Posterior vena cava (tissue), 2 donors: Measurements from ENCODE around the gene CYP2A13. TPM values are rescaled to one million over a fixed set of nuclear protein-coding genes. Genes with fewer than 3 reads are reported as not detected.
"Not testable (repeated sequence)": the region's sequence is repeated elsewhere in the genome, so short reads cannot be mapped to it uniquely, and the experiment has no call there.

Experiments
- DNase-seq: peaks from one replicate; pipeline ENCODE4 v3.0.0-alpha.2; 2020; ENCODE audit warnings: low spot score
- intact Hi-C, 2 donors: fragments of 100-400 bp; cut with DNase I; formaldehyde crosslinking; loops; one replicate each; pipeline versions ENCODE4 v1.14.1 to v1.14.2; 2022 to 2023
- total RNA-seq, 2 donors: library from RNA; stranded (reverse); fragmentation: NEBNext Ultra II Directional; extraction: Animal tissue kit (Norgen Biotek cat#: 25700); gene quantifications; one replicate each; pipeline ENCODE4 v1.2.1, GENCODE V29; 2021
- donor health status: DM: yes; HTN: yes; CAD: no.
- donor health status: DM: yes; HTN: yes; CAD: no.

The CYP2A13 gene
- total RNA-seq, 2 donors from 2014 or later: not detected

DNA sequence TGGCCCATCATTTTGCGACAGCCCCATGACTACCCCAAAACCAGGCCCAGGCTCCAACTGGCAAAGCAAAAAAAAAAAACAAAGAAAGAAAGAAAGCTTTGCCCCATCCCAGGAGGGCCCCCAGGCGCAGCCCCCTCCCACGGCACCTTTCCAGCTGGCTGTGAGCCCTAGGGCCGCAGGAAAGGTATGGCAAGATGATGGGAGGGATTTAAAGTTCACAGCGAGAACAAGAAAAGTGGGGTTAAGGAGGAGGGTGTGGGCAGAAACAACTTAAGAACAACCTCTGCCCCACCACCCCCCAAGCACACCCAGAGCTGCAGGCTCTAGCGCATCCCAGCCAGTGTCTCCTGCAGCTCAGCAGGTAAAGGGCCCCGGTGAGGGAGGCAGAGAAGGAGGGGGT lies 25.9 kb downstream of the CYP2A13 start, which contains the start of gene CYP2F1:
TSS of gene CYP2F1 (plus strand) at position 301 of the 400 bp plus-strand sequence. CDS start 1,757 bp downstream, outside the sequence.
- peak; percentile 42 for DNase-seq
- intact Hi-C loops: no loop called here

DNA sequence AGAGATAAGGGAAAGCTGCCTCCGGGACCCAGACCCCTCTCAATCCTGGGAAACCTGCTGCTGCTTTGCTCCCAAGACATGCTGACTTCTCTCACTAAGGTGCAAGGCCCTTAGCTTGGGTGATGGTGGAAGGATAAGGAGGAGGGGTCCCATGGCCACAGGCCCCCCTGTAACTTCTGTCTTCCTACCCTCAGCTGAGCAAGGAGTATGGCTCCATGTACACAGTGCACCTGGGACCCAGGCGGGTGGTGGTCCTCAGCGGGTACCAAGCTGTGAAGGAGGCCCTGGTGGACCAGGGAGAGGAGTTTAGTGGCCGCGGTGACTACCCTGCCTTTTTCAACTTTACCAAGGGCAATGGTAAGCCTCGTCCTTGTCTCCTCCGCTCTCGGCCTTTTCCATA lies 28.0 kb downstream of the CYP2A13 start:
- peak; percentile 23 for DNase-seq
- intact Hi-C loops: no loop called here

DNA sequence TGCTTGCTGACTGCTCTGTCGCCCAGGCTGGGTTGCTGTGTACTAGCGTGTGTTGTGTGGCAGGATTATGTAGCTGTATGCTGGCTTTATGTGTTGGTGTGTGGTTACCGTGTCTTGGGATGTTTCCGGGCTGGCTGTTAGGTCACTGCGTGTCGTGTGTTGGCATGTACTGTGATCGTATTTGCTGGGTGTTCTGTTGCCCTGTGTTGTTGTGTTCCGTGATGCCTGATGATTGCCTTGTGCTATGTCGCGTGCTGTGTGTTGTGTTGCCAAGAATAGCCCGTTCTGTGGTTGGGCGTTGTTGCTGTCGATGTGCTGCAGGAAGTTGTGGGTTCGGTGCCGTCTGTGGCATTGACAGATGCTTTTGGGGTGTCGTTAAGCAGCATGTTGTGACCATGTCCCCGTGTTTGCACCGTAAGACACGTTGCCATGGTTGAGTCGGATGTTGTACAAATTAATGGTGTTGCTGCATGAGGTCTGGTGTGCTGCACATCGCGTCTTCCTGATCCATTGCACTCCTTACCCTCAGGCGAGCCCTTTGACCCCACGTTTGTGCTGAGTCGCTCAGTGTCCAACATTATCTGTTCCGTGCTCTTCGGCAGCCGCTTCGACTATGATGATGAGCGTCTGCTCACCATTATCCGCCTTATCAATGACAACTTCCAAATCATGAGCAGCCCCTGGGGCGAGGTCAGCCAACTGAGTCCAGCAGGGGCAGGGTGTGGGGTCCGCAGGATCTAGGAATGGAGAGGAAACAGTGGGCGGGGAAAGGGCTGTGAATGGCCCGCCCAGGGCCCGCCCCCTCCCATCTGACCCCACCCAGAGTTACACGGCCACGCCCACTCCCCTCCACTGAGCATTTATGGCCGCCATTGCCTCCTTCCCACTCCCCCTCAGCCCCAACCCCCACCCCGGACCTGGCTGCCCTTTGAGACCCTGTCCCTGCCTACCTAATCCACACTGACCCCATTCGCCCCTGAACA lies 33.0 kb downstream of the CYP2A13 start:
- intact Hi-C loops: not testable (repeated sequence)
- peak; percentile 71 for DNase-seq

DNA sequence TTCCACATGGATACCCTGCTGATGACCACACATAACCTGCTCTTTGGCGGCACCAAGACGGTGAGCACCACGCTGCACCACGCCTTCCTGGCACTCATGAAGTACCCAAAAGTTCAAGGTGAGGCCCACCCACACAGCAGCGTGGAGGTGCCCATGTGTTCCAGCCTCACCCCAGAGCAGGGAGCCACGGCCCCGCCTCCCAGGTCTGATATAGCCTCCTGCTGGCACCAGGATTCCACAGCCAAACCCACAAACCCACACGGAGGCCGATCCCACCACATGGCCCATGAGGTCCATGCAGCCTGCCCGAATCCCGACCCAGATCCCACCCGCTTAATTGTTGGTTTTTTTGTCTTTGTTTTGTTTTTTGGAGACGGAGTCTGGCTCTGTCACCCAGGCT lies 34.6 kb downstream of the CYP2A13 start:
- intact Hi-C loops: not testable (repeated sequence)
- DNase-seq: peak; percentile 67

DNA sequence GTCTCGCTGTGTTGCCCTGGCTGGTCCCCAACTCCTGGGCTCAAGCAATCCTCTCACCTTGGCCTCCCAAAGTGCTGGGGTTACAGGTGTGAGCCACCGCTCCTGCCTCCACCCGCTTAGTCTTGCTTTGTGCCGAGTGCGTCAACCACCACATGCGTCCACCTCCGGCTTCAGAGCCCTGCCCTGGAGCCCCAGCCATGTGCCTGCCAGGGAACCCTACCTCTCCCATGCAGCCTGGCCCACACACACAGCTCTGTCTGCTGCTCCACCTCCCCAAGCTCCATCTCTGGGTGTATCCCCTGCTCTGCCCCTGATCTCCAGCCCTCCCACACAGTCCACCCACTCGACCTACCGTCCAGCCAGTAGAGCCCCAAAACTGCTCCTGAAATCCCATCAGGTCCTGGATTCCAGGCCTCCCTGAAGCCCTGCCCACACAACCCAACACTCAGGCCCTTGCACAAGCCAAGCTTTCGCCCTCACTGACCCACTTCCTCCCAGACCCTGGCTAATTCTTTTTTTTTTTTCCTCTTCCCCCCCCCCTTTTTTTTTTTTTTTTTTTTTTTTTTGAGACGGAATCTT lies 35.6 kb downstream of the CYP2A13 start:
- DNase-seq: peak; percentile 65
- intact Hi-C loops: no loop called here

DNA sequence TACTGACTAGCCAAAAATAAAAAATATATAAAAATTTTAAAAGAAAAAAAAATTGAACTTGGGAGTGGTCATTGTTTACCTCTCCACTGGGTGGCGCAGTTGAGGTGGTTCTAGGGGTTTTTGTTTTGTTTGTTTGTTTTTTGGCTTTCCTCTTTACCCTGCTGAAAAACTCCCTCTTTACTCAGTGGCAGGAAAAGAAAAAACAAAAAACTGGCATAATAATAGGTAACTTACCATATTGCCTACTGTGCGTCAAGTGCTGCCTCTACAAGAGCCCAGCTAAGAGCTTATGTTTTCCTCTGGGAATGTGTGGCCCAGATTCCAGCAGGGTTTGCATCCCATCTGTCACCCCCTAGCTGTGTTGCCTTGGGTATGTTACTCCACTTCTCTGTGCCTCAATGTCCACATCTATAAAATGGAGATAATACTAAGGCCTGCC lies 38.5 kb downstream of the CYP2A13 start:
- intact Hi-C loops: not testable (repeated sequence)
- peak; percentile 24 for DNase-seq

DNA sequence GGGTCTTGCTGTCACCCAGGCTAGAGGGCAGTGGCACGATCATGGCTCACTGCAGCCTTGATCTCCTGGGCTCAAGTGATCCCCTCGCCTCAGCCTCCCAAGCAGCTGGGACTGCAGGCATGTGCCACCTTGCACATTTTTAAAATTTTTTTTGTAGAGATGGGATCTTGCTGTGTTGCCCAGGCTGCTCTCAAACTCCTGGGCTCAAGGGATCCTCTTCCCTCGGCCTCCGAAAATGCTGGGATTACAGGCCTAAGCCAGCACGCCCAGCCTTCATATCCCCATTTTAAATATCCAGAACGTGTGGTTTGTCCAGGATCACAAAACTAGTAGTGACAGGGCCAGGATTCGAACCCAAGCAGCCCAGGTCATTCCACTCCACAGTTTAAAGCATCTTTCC lies 39.1 kb downstream of the CYP2A13 start:
- intact Hi-C loops: not testable (repeated sequence)
- DNase-seq: peak; percentile 15

DNA sequence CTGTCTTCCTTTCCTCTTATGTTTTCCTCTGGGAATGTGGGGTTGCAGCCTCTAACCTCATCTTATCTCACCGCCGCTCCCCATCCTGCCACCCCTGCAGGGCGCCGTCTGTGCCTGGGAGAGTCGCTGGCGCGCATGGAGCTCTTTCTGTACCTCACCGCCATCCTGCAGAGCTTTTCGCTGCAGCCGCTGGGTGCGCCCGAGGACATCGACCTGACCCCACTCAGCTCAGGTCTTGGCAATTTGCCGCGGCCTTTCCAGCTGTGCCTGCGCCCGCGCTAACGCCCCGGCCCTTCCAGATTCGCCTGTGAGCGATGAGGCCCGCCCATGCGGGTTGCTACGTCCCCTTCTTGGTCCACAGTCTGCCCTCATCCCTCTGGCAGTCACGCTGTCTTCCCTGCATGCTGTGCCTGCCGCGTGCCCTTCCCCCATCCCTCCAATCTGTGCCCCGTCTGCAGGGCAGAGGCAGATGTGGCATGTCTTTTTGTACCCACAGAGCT lies 39.6 kb downstream of the CYP2A13 start:
- intact Hi-C loops: not testable (repeated sequence)
- DNase-seq: peak; percentile 91

DNA sequence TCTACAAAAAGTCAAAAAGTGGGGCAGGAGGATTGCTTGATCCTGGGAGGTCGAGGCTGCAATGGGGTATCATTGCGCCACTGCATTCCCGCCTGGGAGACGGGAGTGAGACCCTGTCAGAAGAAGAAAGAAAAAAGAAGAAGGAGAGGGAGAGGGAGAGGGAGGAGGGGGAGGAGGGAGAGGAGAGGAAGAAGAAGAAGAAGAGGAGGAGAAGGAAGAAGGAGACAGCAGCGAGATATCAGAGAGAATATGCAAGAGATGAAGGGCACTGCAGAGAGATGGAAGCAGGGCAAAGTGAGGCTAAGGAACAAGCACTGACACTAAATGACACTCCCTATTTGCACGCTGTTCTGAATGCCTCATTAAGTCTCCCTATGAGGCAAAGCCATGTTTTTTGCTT lies 40.4 kb downstream of the CYP2A13 start:
- intact Hi-C loops: no loop called here

DNA sequence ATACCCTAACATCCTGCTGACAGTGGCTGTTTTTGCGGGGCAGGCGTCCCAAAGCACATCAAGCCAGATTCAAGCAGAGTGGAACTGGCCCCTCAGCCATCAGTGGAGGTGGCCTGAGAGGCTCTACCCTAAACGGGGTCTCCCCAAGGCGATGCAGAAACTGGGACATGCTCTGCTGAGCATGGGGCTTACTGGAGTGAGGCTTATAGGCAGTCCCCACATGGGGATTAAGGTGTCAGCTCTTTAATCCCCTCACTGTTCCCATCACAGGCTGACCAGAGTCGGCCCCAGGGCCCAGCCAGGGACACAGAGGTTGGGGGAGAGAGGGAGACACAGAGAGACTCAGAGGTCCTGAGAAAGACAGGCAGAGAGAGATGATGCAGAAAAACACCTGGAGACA lies 42.9 kb downstream of the CYP2A13 start:
- intact Hi-C loops: loop anchor here in 1 of 2 donors (5.0 kb wide), 1 partner anchor 121 kb away; no protein-coding TSS in a partner anchor
- DNase-seq: peak; percentile 37

More for the DNA sequence above, 40.4 kb downstream of the CYP2A13 start:
- DNase-seq: no peak

DNA sequence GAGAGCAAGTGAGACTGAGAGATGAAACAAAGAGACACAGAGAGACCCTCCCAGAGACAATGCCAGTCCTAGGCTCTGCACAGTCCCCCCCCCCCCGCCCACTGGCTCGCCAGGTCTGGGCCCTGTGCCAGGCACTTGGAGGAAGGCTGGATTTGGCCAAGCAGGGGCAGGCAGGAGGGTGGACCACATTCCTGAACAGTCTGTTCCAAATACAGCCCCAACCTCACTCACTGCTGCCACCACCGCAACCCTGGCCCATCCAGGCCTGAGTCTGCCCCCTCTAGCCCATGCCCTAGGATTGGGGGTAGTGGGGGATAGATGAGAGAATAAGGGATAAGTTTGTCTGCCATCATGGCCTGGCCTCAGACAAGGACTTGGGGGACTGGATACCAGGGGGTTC lies 45.0 kb downstream of the CYP2A13 start:
- DNase-seq: peak; percentile 34

DNA sequence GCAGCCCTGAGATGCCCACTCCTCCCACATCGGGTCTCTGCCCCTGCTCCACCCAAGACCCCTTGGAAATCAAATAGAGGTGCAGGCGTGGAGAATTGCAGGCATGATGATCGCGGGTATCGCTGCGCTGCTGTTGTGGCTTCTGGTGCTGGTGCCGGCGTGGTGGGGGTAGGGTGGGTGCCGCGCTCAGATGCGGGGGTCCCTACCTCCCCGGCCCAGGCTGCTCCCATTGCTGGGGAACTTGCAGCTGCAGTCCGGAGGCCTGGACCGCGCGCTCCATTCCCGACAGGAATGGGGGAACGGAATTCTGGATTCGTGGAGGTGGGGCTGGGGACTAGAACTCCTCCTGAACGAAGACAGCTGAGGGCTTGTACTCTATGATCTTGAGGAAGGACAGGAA lies 46.4 kb downstream of the CYP2A13 start:
- no peak for DNase-seq
- intact Hi-C loops: loop anchor here in 1 of 2 donors (5.0 kb wide), 1 partner anchor 118 kb away; no protein-coding TSS in a partner anchor

More for the DNA sequence above, 45.0 kb downstream of the CYP2A13 start:
- intact Hi-C loops: loop anchor here in 1 of 2 donors (5.0 kb wide), 1 partner anchor 119 kb away; no protein-coding TSS in a partner anchor

DNA sequence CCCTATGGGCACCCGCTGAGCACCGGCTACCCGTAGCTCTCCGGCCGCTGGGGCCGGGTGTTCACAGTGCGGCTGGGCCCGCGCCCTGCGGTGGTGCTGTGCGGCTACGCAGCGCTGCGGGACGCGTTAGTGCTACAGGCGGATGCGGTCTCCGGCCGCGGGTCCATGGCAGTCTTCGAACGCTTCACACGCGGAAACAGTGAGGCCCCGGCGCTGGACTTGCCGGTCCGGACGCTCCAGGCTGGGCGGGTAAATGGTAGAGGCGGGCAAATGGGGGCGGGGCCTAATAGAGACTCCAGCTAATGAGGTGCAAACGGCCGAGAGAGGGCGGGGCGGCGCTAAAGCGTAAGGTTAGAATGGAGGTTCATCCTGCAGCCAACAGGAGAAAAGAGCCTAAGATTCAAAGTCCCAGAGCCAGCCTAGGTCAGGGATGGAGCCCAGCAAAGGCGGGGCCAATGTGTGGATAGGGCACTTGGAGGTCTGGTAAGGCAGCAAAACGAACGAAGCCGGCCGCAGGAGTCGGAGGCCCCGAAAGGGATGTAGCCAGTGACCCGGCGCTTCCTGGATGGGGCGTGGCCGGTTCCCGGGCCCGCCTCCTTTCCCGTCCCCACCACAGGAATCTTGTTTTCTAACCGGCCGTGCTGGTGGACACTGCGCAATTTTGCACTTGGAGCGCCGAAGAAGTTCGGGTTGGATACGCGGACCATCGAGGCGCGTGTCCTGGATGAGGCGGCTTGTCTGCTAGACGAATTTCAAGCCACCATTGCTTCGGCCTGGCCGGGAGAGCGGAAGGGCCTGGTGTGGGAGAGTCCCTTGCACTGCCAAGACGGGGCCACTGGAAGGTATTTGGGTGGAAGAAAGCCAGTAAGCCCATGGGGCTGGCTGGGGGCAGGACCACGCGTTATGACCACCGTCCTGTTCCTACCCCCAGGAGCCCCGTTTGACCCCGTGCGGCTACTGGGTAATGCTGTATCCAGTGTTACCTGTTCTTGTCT lies 47.4 kb downstream of the CYP2A13 start:
- intact Hi-C loops: not testable (repeated sequence)
- DNase-seq: peak; percentile 83

DNA sequence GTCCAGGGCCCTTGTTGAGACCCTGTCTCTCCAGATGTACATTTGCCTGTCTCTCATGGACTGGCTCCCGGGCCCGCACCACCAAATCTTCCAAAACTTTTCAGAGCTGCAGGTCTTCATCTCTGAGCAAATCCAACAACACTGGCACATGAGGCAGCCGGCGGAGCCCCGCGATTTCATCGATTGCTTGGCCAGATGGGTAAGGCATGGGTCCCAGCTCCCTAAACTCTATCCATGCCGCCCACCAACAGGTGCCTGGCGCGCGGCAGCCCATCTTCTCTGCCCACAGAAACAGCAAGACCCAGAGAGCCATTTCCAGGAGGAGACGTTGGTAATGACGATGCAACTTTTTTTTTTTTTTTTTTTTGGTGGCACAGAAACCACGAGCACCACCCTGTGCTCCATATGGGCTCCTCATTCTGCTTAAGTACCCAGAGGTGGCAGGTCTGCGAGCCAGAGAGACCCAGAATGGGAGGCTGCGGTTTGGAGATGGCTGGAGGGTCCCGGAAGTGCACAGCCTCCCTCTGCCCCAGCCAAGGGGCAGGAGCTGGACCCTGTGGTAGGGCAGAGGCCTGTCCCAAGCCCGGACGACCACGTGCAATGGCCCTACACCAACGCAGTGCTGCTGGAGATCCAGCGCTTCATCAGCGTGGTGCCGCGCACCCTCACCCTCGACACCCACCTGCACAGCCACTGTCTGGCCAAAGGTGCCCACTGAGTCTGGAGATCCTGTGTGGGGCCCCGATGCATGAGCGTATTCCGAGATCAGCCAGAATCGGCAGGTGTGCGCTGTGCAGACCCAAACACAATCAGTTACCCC lies 48.6 kb downstream of the CYP2A13 start:
- DNase-seq: no peak
- intact Hi-C loops: no loop called here

DNA sequence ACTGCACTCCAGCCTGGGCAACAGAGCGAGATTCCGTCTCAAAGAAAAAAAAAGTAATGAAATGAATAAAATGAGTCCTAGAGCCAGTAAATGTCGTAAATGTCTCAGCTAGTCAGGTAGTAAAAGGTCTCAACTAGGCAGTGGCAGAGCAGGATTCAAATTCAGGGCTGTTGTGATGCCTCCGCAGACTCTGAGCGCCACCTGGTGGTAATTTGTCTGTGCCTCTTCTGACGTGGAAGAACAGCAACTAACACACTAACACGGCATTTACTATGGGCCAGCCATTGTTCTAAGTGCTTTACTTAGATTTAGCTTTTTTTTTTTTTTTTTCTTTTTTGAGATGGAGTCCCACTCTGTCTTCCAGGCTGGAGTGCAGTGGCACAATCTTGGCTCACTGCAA lies 56.2 kb downstream of the CYP2A13 start:
- intact Hi-C loops: loop anchor here in 1 of 2 donors (5.0 kb wide), 1 partner anchor 172 kb away; no protein-coding TSS in a partner anchor
- peak; percentile 89 for DNase-seq
